ENCODE results near the gene FARP1.

Gene FARP1

DNA sequence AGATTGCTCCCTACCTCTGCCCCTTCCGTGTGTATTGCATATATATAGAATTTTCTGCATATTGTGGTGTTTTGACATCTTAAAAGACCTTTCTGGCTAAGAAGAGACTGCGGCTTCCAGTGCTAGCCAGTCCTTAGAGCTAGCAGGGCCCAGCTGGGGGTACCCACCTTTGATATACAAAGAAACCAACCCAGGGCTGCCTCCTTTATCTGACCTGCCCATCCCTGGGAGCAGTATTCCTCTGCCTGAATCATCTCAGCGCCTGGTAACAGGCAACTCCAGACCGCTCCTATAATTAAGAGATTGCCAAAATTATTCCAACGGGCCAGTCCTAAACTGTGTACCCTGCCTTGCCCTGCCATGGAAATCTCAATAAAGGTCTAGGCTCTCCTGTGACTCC is 220.4 kb downstream of the FARP1 start:
- H3K4me3 ChIP-seq (ENCODE audit: low read depth, low read length), result no peak overlapping the region
- no peak for TF ChIP-seq CTCF (IDR thresholded peaks at IDR 0.05; ENCODE audit: borderline replicate concordance, insufficient read depth, low read depth, low read length)

- no peak for TF ChIP-seq CTCF (IDR thresholded peaks at IDR 0.05; ENCODE audit: borderline replicate concordance, insufficient read depth, low read depth, low read length)
- H3K4me3 ChIP-seq (ENCODE audit: low read depth, low read length), result no peak overlapping the region
Observed at GRCh38 chr13:98364179-98364578, 221.3 kb downstream of the FARP1 start.

- H3K4me3 ChIP-seq (ENCODE audit: low read depth, low read length), result no peak overlapping the region
- no peak for TF ChIP-seq CTCF (IDR thresholded peaks at IDR 0.05; ENCODE audit: borderline replicate concordance, insufficient read depth, low read depth, low read length)
Observed at GRCh38 chr13:98364647-98365046, 221.8 kb downstream of the FARP1 start.

DNA sequence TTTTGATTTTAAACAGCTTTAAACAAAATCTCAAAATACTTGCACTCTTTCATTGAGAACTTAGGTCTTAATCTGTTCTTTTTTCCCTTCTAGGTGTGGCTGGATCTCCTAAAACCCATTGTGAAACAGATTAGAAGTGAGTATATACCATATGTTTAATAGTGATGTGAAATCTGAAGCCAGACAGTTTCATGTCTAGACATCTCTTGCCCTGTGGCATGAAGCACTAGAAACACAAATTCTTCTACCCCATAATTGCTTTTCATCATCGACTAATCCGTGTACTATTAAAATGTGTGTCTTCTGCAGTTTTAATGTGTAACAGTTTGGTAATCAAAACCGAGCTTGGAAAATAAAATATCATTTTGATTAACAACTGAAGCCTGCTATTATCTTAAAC is 222.4 kb downstream of the FARP1 start:
- H3K4me3 ChIP-seq (ENCODE audit: low read depth, low read length), result no peak overlapping the region
- no peak for TF ChIP-seq CTCF (IDR thresholded peaks at IDR 0.05; ENCODE audit: borderline replicate concordance, insufficient read depth, low read depth, low read length)

DNA sequence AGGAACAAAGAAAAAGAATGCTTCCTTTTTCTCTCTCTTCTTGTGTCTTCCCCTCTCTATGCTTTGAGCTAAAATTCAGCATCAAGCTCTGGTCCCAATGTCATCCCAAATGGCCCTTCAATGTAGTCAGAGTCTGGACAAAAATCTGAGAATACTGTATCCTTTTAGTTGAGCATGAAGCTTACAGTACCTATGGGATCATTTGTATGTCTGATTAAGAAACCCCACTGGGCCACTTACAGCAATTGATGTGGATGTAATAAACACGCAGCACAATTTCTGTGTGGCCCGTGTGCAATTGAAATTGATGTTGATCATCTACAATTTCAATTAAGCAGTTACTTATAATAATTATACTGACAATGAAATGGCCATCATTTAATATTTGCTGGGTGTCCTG is 223.1 kb downstream of the FARP1 start:
- TF ChIP-seq CTCF (IDR thresholded peaks at IDR 0.05; ENCODE audit: borderline replicate concordance, insufficient read depth, low read depth, low read length), result no peak
- no peak overlapping the region for H3K4me3 ChIP-seq (ENCODE audit: low read depth, low read length)

GRCh38 chr13:98366443-98366842 is 223.5 kb downstream of the FARP1 start:
- no peak for TF ChIP-seq CTCF (IDR thresholded peaks at IDR 0.05; ENCODE audit: borderline replicate concordance, insufficient read depth, low read depth, low read length)
- H3K4me3 ChIP-seq (ENCODE audit: low read depth, low read length), result no peak overlapping the region

GRCh38 chr13:98366959-98367358 is 224.1 kb downstream of the FARP1 start:
- no peak for TF ChIP-seq CTCF (IDR thresholded peaks at IDR 0.05; ENCODE audit: borderline replicate concordance, insufficient read depth, low read depth, low read length)
- H3K4me3 ChIP-seq (ENCODE audit: low read depth, low read length), result no peak overlapping the region

Data from GM12875 (cell line).